Parathyroid adenoma (tissue), 2 donors: ENCODE data around the gene SLC41A3.

Experiments
- H2AFZ ChIP-seq: fragments of 300-600 bp; sonication (generic); one replicate; pipeline ENCODE4 v1.7.0; 2017; ENCODE audit warnings: antibody characterized with exemption, mild to moderate bottlenecking
- H3K27ac ChIP-seq: fragments of 300-600 bp; sonication (generic); one replicate; pipeline ENCODE4 v1.7.0; 2017
- H3K27me3 ChIP-seq: fragments of 300-600 bp; sonication (generic); one replicate; pipeline ENCODE4 v1.7.0; 2017; ENCODE audit warnings: low read length; ENCODE audit not compliant: control insufficient read depth, insufficient read depth
- H3K36me3 ChIP-seq: fragments of 300-600 bp; sonication (generic); one replicate; pipeline ENCODE4 v1.7.0; 2017; ENCODE audit warnings: low read length; ENCODE audit not compliant: control insufficient read depth, insufficient read depth
- H3K4me1 ChIP-seq: fragments of 300-600 bp; sonication (generic); one replicate; pipeline ENCODE4 v1.7.0; 2017; ENCODE audit warnings: control low read depth
- H3K4me2 ChIP-seq: fragments of 300-600 bp; sonication (generic); one replicate; pipeline ENCODE4 v1.7.0; 2017; ENCODE audit warnings: low read length
- H3K4me3 ChIP-seq: fragments of 300-600 bp; sonication (generic); one replicate; pipeline ENCODE4 v1.7.0; 2017; ENCODE audit warnings: low read depth, low read length
- H3K79me2 ChIP-seq: fragments of 300-600 bp; sonication (generic); one replicate; pipeline ENCODE4 v1.7.0; 2017; ENCODE audit warnings: control low read depth
- H3K9ac ChIP-seq: fragments of 300-600 bp; sonication (generic); one replicate; pipeline ENCODE4 v1.7.0; 2017; ENCODE audit warnings: mild to moderate bottlenecking
- H3K9me3 ChIP-seq: fragments of 300-600 bp; sonication (generic); one replicate; pipeline ENCODE4 v1.7.0; 2017; ENCODE audit warnings: low read length; ENCODE audit not compliant: control insufficient read depth
- CTCF ChIP-seq: fragments of 300-600 bp; sonication (generic); IDR thresholded peaks from one replicate; pipeline ENCODE4 v1.7.0; 2017; ENCODE audit warnings: antibody characterized with exemption, mild to moderate bottlenecking
- donor health status: primary hyperparathyroidism.

SLC41A3 gene

GRCh38 chr3:126018995-126019394 lies 64.9 kb downstream of the SLC41A3 start:
- Histone ChIP-seq H3K9ac (no peak overlapping the region), H3K36me3 (no peaks in the 10 kb centered on the region), H3K4me1 (no peaks in the 10 kb centered on the region), H3K4me2 (no peak overlapping the region), H3K4me3 (no peak overlapping the region), H3K27ac (no peak overlapping the region), H2AFZ (no peak overlapping the region), H3K79me2 (no peaks in the 10 kb centered on the region), H3K9me3 (no peaks in the 10 kb centered on the region), H3K27me3 (no peaks in the 10 kb centered on the region)
- no peak for TF ChIP-seq CTCF

DNA sequence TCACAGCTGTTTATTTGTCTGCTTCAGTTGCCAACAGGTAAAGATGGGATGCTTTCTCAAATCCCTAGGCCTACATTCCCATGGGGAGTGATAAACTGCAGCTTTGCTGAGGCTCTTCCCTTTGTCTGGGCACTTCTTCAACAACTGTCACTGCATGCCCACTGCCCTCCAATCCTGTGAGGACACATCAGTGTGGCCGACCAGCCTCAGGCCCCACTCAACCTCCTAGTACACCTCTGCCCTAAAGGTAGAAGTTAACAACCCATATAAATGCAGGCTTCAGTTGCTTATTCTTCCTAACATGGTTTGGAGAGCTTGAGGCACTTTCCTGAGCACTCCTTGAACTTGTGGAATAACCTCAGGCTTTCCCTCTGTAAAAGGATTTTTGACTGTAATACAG lies 65.4 kb downstream of the SLC41A3 start:
- Histone ChIP-seq H3K4me2 (no peak overlapping the region), H3K27me3 (no peaks in the 10 kb centered on the region), H3K4me1 (no peaks in the 10 kb centered on the region), H3K27ac (no peak overlapping the region), H3K36me3 (no peaks in the 10 kb centered on the region), H3K4me3 (no peak overlapping the region), H3K9me3 (no peaks in the 10 kb centered on the region), H3K79me2 (no peaks in the 10 kb centered on the region), H2AFZ (no peak overlapping the region), H3K9ac (no peak overlapping the region)
- TF ChIP-seq CTCF = no peak

GRCh38 chr3:126017362-126017761 lies 66.6 kb downstream of the SLC41A3 start:
- H3K9ac ChIP-seq = no peak overlapping the region
- H3K4me2 ChIP-seq = no peak overlapping the region
- no peak overlapping the region for H3K27ac ChIP-seq
- no peak overlapping the region for H2AFZ ChIP-seq
- H3K9me3 ChIP-seq = no peaks in the 10 kb centered on the region
- H3K79me2 ChIP-seq = no peaks in the 10 kb centered on the region
- H3K4me1 ChIP-seq = no peaks in the 10 kb centered on the region
- no peak for TF ChIP-seq CTCF
- no peaks in the 10 kb centered on the region for H3K27me3 ChIP-seq
- H3K4me3 ChIP-seq = no peak overlapping the region
- no peaks in the 10 kb centered on the region for H3K36me3 ChIP-seq

DNA sequence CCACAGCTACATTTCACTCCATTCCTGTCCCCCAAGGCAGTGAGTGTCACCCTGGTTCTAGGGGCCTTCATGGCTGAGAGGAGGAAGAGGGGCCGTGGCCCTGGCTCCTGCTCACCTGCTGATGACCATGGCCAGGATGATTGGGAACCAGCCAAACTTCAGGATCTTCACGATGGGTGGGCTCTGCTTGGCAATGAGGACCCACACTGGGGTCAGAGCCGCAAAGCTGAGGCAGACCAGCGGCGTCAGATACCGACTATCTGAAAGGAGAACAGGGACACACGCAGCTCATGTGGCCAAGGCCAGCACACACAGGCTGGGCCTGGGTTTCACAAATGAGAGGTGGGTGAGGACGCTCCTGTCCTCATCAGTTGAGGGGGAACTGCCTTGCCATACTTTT lies 67.3 kb downstream of the SLC41A3 start:
- no peaks in the 10 kb centered on the region for H3K9me3 ChIP-seq
- H3K27ac ChIP-seq = no peak overlapping the region
- H3K79me2 ChIP-seq = no peaks in the 10 kb centered on the region
- H3K4me3 ChIP-seq = no peak overlapping the region
- no peaks in the 10 kb centered on the region for H3K36me3 ChIP-seq
- TF ChIP-seq CTCF = no peak
- no peak overlapping the region for H3K4me2 ChIP-seq
- H3K4me1 ChIP-seq = no peaks in the 10 kb centered on the region
- no peaks in the 10 kb centered on the region for H3K27me3 ChIP-seq
- no peak overlapping the region for H2AFZ ChIP-seq
- H3K9ac ChIP-seq = no peak overlapping the region

- no peak overlapping the region for H3K4me3 ChIP-seq
- H3K27me3 ChIP-seq = no peaks in the 10 kb centered on the region
- no peak overlapping the region for H3K9ac ChIP-seq
- H3K4me1 ChIP-seq = no peaks in the 10 kb centered on the region
- H3K36me3 ChIP-seq = no peaks in the 10 kb centered on the region
- H3K4me2 ChIP-seq = no peak overlapping the region
- no peak for TF ChIP-seq CTCF
- no peaks in the 10 kb centered on the region for H3K9me3 ChIP-seq
- no peaks in the 10 kb centered on the region for H3K79me2 ChIP-seq
- H2AFZ ChIP-seq = no peak overlapping the region
- no peak overlapping the region for H3K27ac ChIP-seq
Observed at GRCh38 chr3:126015075-126015474, 68.8 kb downstream of the SLC41A3 start.
